ENCODE measurements around the gene S100A9.

DNA sequence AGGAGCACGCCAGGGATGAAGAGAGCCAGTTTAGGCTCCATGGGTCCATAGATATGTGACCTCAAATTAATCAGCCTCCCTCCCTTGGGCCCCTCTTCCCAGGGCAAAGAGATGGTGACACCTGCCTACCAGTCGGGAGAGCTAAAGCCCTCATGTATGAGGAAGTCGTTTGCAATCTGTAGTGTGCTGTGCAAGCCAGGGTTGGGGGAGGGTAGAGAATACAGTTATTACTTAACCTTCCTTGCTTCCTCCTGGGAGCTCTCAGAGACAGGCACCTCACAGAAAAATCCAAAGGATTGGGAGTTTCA, 13.0 kb upstream of the S100A9 start:
- TF ChIP-seq CTCF (IDR thresholded peaks at IDR 0.05; ENCODE audit: low read depth, low read length, poor library complexity, severe bottlenecking) (no peak), EZH2phosphoT487 (IDR thresholded peaks at IDR 0.05; ENCODE audit: borderline replicate concordance, low read length) (no peak)

All from DOHH2 (cell line).